GM12864 (cell line): ENCODE measurements around the gene SYT8.
A peak's percentile ranks its signal among the peaks of the same experiment; 100 is the strongest.
"Not testable (repeated sequence)": the region's sequence is repeated elsewhere in the genome, so short reads cannot be mapped to it uniquely, and the experiment has no call there.

ENCODE experiments used
- DNase-seq: peaks from one replicate; pipeline ENCODE4 v3.0.0-alpha.2; 2011; ENCODE audit warnings: low read depth
- H3K4me3 ChIP-seq: 2 replicates; pipeline ENCODE4 v1.5.1; 2011; ENCODE audit warnings: mild to moderate bottlenecking, low read depth, low read length, control low read depth
- TF ChIP-seq, protein P1 (sequence below): IDR thresholded peaks from 2 replicates; pipeline ENCODE4 v1.5.1; 2011; ENCODE audit warnings: low read depth, mild to moderate bottlenecking, moderate library complexity, low read length, control low read depth, inconsistent platforms; ENCODE audit errors: missing control alignments

SYT8 gene

DNA sequence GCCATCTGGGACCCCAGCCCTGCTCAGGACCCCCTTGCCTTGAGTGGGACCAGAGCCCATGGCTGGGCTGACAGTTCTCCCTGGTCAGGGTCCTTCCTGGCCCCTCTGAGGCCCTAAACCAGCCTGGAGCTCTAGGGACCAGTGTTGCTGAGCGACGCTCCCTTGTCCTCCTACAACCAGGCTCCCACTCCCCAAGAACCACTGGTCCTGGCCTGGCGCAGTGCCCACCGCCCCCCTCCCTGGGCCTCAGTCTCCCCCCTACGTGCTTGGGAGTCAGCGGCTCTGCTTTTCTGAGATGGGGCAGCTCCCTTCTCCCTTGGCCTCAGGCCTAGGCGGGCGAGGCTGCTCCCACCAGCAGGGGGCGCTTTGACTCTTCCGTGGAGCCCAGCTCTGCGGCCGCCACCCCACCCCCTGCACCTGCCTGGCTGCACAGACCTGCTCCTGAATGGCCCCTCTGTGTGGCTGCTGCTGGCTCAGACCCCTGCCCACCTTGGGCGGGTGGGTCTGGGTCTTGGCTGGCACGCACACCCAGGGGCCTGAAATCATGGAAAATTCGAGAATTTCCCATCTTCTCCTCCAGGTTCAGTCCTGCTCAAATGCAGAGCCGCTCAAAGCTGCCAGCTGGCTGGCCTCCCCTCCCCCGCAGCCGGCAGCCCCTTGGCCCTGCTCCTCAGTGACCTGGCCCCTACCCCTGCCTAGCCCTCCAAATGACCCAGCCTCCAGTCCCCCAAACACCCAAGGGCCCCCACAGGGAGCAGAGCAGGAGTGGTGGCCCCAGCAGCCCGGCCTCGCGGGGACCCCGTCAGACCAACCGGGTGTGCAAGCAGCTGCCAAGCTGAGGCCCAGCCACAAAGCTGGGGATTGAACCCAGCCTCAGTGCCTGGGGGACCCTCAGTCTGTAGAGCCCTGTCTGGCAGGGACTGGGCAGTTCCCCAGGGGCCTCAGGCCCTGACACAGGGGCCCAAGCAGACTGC, 47.8 kb downstream of the SYT8 start:
- TF ChIP-seq, protein P1, sequence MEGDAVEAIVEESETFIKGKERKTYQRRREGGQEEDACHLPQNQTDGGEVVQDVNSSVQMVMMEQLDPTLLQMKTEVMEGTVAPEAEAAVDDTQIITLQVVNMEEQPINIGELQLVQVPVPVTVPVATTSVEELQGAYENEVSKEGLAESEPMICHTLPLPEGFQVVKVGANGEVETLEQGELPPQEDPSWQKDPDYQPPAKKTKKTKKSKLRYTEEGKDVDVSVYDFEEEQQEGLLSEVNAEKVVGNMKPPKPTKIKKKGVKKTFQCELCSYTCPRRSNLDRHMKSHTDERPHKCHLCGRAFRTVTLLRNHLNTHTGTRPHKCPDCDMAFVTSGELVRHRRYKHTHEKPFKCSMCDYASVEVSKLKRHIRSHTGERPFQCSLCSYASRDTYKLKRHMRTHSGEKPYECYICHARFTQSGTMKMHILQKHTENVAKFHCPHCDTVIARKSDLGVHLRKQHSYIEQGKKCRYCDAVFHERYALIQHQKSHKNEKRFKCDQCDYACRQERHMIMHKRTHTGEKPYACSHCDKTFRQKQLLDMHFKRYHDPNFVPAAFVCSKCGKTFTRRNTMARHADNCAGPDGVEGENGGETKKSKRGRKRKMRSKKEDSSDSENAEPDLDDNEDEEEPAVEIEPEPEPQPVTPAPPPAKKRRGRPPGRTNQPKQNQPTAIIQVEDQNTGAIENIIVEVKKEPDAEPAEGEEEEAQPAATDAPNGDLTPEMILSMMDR: peak; percentile 87
- no peak overlapping the region for H3K4me3 ChIP-seq
- DNase-seq: no peak

DNA sequence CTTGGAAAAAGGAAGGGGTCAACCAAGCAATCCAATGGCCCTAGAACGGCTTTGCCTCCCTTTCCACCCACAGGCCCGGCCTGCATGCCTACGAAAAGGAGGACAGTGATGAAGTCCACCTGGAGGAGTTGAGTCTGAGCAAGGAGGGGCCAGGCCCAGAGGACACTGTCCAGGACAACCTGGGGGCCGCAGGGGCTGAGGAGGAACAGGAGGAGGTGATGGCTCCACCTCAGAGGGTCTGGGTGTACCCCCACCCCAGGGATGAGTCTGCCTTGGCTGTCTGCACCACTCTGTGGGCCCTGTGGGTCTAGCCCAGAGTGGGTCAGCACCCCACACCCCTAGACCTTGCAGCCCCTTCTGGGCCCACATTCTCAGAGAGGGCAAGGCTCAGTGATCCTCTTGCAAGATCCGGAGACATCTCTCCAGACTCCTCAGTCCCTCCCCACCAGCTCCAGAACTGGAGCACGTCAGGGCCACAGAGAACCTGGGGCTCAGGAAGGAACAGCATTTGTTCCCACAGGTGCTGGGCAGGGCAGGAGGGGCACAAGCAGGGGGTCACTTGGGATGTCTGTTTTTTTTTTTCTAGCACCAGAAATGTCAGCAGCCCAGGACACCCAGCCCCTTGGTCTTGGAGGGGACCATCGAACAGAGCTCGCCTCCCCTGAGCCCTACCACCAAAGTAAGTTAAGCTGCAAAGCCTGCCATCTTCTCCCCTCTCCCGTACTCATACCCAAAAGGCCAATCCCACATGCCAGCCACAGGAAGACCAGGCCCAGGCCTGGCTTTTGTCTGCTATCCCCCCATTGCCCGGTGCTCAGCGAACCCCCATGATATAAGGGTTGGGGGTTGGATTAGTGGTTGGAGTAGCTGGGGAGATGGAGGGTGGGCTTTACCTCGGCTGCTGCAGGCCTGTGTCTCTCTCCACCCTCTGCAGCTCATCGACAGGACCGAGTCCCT, 48.8 kb downstream of the SYT8 start:
- DNase-seq: no peak
- no peak overlapping the region for H3K4me3 ChIP-seq
- TF ChIP-seq, protein P1: no peak

- H3K4me3 ChIP-seq: no peak overlapping the region
- TF ChIP-seq, protein P1: no peak
- DNase-seq: no peak
Observed at GRCh38 chr11:1884303-1884700, 49.5 kb downstream of the SYT8 start.

- not testable (repeated sequence) for H3K4me3 ChIP-seq, DNase-seq
Observed at GRCh38 chr11:1886551-1886950, 51.8 kb downstream of the SYT8 start.
